MM.1S (cell line): ENCODE data around the gene LCN12.

Experiments used
- CTCF ChIP-seq: fragments of 300-600 bp; sonication (generic); IDR thresholded peaks from 2 replicates; pipeline ENCODE4 v1.5.1; 2016; ENCODE audit warnings: antibody characterized with exemption, low read length, mixed read lengths
- EZH2phosphoT487 ChIP-seq: fragments of 300-600 bp; sonication (generic); IDR thresholded peaks from 2 replicates; pipeline ENCODE4 v1.6.1; 2018; ENCODE audit warnings: antibody characterized with exemption, low read length

DNA sequence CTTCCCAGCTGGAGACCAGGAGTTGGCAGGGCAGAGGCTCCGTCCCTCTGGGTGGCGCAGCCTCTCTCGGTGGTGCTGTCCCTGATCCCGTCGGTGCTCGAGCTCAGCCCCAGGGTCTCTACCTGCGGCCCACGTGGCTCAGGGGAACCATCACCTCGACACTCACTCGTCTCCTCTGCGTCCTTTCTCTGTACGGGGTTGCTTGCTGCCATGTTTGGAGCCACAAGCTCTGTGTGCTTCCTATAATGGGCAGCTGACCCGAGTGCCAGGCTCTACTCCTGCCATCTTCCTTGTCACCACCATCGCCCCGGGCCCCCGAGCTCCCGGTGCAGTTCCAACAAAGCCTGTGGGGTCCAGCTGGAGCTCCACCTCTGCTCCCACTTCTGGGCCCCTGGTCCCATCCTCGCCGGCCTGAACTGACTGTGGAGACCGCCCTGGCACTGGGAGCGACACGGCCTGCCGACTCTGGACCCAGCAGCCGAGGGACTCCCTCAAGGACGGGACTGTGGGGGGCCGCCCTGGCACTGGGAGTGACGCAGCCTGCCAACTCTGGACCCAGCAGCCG, 12.6 kb upstream of the LCN12 start:
- TF ChIP-seq CTCF, result no peak
- no peak for TF ChIP-seq EZH2phosphoT487
